Lower leg skin (tissue), 4 donors: ENCODE data around the gene ANKRD53. TPM values are rescaled to one million over a fixed set of nuclear protein-coding genes. Genes with fewer than 3 reads are reported as not detected.

ENCODE experiments used
- DNase-seq, 2 donors: peaks; one replicate each; pipeline ENCODE4 v3.0.0-alpha.2; 2019; ENCODE audit warnings: low spot score in 2 of 2
- H3K4me3 ChIP-seq: fragments of 200-600 bp; sonication (generic); 2 replicates; pipeline ENCODE4 v1.5.1; 2017; ENCODE audit warnings: mild to moderate bottlenecking, low read depth; ENCODE audit not compliant: poor library complexity, severe bottlenecking
- POLR2A ChIP-seq, 2 donors: fragments of 450-650 bp; IDR thresholded peaks; one replicate each; pipeline ENCODE4 v1.6.1; 2016 to 2017; ENCODE audit warnings: antibody characterized with exemption in 2 of 2, mild to moderate bottlenecking in 1 of 2, moderate library complexity in 1 of 2
- WGBS, 2 donors: methylation state at CpG; one replicate each; pipeline ENCODE4 v1.1.5; 2018; 5-methylcytosine and 5-hydroxymethylcytosine counted together
- intact Hi-C: fragments of 100-400 bp; cut with DNase I; formaldehyde crosslinking; loops from one replicate; pipeline ENCODE4 v1.15.0; 2023; ENCODE audit warnings: low total_unique reads
- total RNA-seq, 4 donors: library from RNA; depleted of rRNA; stranded (reverse); fragments of >200 nt; gene quantifications; one replicate each; pipeline ENCODE4 v1.1.0, GENCODE V29; 2016
- TF ChIP-seq, protein P1 (sequence below), 3 donors: fragments of 450-650 bp; IDR thresholded peaks; one replicate each; pipeline ENCODE4 v1.5.1; 2016; ENCODE audit warnings: antibody characterized with exemption in 3 of 3, mild to moderate bottlenecking in 3 of 3, moderate library complexity in 2 of 3

Gene ANKRD53
- total RNA-seq, 4 donors from 2014 or later: 0.27 to 1.3 (median 0.84) TPM; not detected in 1

DNA sequence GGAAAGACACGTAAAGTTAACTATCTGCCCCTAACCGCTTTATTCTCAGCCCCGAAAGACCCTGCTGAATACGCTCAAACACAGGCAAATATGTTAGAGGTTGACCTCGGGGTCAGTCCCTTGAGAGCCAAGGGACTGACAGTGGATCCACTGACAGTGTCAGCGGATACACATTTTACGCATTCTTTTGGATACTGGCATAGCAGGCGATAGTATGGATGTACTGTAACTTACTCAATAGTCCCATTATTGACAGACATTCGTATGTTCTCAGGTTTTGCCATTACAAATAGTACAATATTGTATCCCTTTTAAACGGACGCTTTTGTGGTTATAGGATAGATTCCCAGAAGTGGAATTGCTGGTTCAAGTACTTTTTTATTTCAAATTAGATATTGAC, 29.3 kb upstream of the ANKRD53 start:
- no peak overlapping the region for H3K4me3 ChIP-seq
- intact Hi-C loops: loop anchor here (5.0 kb wide), 1 partner anchor 77 kb away; no protein-coding TSS in a partner anchor
- TF ChIP-seq POLR2A (IDR thresholded peaks at IDR 0.05): no peak
- TF ChIP-seq, protein P1, sequence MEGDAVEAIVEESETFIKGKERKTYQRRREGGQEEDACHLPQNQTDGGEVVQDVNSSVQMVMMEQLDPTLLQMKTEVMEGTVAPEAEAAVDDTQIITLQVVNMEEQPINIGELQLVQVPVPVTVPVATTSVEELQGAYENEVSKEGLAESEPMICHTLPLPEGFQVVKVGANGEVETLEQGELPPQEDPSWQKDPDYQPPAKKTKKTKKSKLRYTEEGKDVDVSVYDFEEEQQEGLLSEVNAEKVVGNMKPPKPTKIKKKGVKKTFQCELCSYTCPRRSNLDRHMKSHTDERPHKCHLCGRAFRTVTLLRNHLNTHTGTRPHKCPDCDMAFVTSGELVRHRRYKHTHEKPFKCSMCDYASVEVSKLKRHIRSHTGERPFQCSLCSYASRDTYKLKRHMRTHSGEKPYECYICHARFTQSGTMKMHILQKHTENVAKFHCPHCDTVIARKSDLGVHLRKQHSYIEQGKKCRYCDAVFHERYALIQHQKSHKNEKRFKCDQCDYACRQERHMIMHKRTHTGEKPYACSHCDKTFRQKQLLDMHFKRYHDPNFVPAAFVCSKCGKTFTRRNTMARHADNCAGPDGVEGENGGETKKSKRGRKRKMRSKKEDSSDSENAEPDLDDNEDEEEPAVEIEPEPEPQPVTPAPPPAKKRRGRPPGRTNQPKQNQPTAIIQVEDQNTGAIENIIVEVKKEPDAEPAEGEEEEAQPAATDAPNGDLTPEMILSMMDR (IDR thresholded peaks at IDR 0.05): no peak
- DNase-seq: no peak
- WGBS, 2 donors: 75 to 81% methylated on average over 11 of the region's 11 CpGs

DNA sequence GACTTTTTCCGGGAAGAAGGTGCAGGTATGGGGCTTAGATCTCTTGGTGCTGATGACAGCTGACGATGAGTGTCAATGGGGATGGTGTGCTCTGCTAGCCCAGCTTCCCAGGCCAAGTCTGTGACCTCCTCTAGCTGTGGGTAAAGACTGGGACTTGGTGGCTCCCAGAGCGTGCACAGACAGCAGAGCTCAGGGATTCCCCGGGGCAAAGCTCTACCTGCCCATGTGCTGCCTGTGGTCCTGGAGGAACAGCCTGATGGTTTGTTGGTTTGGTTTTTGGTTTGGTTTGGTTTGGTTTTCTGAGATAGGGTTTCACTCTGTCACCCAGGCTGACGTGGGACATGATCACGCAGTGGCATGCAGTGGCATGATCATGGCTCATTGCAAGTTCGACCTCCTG, 23.5 kb upstream of the ANKRD53 start:
- H3K4me3 ChIP-seq: no peak overlapping the region
- 79 to 86% methylated on average over 7 of the region's 7 CpGs for WGBS, 2 donors
- intact Hi-C loops: no loop called here
- peak in 1 of 2 donors; percentile 59 for DNase-seq
- TF ChIP-seq POLR2A (IDR thresholded peaks at IDR 0.05): no peak
- TF ChIP-seq, protein P1 (IDR thresholded peaks at IDR 0.05): no peak

DNA sequence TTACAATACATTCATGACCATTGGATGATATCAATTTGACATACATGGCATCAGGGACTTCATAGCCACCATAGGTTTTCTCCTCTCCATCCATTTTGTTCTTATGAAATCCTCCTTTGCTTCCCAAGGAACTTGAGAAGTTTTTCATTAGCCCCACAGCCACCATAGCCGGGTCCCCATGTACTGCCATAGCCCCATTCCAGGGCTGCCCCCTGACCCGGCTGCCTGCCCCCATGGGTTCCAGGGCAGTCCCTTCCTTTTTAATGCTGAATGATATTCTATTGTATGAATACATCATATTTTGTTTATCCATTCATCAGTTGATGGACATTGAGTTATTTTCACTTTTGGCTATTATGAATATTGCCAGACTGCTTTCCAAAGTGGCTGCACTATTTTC, 22.3 kb upstream of the ANKRD53 start:
- WGBS, 2 donors: 88 to 93% methylated on average over 2 of the region's 2 CpGs
- H3K4me3 ChIP-seq: no peak overlapping the region
- TF ChIP-seq, protein P1 (IDR thresholded peaks at IDR 0.05): no peak
- TF ChIP-seq POLR2A (IDR thresholded peaks at IDR 0.05): no peak
- DNase-seq: no peak
- intact Hi-C loops: no loop called here

DNA sequence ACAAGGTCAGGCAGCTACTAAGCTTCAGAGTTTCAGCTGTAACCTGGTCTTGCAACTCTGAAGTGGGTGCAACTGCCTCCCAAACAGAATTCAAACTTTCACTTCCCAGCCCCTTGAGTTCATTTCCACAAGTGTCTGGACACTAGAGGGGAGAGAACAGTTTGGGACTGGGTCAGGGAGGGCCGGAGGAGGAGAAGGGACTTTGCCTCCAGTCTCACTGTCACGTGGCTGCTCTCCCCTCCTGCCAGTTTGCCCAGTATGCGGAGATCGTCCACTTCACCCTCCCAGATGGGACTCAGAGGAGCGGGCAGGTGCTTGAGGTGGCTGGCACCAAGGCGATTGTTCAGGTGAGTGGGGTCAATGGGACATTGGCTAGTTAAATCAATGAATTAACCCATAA, 20.6 kb upstream of the ANKRD53 start:
- intact Hi-C loops: no loop called here
- peak in 1 of 2 donors; percentile 66 for DNase-seq
- 81 to 84% methylated on average over 6 of the region's 6 CpGs for WGBS, 2 donors
- H3K4me3 ChIP-seq: no peak overlapping the region
- TF ChIP-seq, protein P1 (IDR thresholded peaks at IDR 0.05): no peak
- no peak for TF ChIP-seq POLR2A (IDR thresholded peaks at IDR 0.05)

DNA sequence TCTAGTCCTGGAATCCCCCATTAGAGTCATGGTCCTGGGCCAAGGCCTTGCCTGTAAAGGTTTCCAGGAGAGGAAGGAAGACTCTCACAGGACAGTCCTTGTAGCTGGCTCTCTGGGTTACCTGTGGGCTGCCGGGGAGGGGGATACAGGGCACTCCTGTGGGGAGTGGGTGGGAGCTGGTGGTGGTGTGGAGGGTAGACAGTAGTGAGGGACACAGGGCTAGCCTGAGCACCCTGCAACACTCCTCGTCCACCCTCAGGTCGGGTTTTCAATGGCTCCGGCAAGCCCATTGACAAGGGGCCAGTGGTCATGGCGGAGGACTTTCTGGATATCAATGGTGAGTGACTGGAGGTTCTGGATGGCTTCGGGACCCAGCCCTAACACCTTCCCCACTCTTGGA, 19.7 kb upstream of the ANKRD53 start:
- no peak overlapping the region for H3K4me3 ChIP-seq
- WGBS, 2 donors: 92 to 96% methylated on average over 6 of the region's 6 CpGs
- intact Hi-C loops: no loop called here
- no peak for TF ChIP-seq POLR2A (IDR thresholded peaks at IDR 0.05)
- TF ChIP-seq, protein P1 (IDR thresholded peaks at IDR 0.05): no peak
- DNase-seq: peak in 1 of 2 donors; percentile 53

DNA sequence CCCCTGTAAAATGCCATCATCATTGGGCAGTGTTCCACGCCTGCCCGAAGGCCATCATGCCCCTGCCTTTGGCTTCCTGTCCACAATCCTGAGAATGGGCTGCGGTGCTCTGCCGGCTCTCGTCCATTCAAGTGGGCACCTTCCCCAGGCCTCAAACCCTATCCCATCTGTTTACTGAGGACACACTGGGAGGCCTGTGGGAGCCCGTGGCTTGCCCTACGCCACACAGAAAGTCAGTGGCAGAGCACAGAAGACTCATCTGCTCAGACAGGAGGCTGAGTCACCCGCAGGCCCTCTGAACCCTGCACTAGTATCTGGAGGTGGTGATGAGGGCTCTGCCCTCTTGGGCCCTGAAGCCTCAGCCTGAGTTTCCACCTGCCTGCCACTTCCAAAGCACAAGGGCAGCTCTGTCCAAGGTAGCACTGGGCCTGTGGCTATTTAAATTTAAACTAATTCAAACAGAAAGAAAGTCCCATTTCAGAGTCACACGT, 19.1 kb upstream of the ANKRD53 start:
- TF ChIP-seq, protein P1 (IDR thresholded peaks at IDR 0.05): no peak
- TF ChIP-seq POLR2A (IDR thresholded peaks at IDR 0.05): no peak
- intact Hi-C loops: no loop called here
- DNase-seq: peak in 1 of 2 donors; percentile 76
- H3K4me3 ChIP-seq: no peak overlapping the region
- 95 to 96% methylated on average over 9 of the region's 9 CpGs for WGBS, 2 donors
